ENCODE data around the gene LTBP3. TPM values are rescaled to one million over a fixed set of nuclear protein-coding genes. Genes with fewer than 3 reads are reported as not detected.

Gene LTBP3
- total and polyA plus RNA-seq, 2 of the 13 experiments (the other 11 are each of a cell fraction or from before 2014, with no cell fraction given) = 12.2 to 68.1 TPM

DNA sequence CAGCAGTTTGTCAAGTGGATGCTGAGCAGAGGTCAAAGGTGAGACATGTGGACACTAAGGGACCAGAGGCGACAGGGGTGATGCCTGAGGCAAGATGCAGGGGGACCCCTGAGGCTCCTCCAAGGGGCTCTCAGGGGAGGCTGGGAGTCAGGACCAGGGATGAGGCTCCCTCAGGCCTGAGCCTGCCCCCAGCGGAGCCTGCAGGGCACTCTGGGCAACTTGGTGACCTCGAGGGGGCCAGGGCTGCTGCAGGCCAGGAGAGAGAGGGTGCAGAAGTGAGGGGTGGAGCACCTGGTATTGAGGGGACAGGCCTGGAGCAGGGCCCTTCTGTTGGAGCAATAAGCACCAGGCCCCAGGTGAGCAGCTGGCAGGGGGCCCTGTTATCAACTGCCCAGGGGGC lies 23.8 kb upstream of the LTBP3 start (continued):
- TF ChIP-seq, protein P1, sequence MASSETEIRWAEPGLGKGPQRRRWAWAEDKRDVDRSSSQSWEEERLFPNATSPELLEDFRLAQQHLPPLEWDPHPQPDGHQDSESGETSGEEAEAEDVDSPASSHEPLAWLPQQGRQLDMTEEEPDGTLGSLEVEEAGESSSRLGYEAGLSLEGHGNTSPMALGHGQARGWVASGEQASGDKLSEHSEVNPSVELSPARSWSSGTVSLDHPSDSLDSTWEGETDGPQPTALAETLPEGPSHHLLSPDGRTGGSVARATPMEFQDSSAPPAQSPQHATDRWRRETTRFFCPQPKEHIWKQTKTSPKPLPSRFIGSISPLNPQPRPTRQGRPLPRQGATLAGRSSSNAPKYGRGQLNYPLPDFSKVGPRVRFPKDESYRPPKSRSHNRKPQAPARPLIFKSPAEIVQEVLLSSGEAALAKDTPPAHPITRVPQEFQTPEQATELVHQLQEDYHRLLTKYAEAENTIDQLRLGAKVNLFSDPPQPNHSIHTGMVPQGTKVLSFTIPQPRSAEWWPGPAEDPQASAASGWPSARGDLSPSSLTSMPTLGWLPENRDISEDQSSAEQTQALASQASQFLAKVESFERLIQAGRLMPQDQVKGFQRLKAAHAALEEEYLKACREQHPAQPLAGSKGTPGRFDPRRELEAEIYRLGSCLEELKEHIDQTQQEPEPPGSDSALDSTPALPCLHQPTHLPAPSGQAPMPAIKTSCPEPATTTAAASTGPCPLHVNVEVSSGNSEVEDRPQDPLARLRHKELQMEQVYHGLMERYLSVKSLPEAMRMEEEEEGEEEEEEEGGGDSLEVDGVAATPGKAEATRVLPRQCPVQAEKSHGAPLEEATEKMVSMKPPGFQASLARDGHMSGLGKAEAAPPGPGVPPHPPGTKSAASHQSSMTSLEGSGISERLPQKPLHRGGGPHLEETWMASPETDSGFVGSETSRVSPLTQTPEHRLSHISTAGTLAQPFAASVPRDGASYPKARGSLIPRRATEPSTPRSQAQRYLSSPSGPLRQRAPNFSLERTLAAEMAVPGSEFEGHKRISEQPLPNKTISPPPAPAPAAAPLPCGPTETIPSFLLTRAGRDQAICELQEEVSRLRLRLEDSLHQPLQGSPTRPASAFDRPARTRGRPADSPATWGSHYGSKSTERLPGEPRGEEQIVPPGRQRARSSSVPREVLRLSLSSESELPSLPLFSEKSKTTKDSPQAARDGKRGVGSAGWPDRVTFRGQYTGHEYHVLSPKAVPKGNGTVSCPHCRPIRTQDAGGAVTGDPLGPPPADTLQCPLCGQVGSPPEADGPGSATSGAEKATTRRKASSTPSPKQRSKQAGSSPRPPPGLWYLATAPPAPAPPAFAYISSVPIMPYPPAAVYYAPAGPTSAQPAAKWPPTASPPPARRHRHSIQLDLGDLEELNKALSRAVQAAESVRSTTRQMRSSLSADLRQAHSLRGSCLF (CRISPR knock-in tag; IDR thresholded peaks at IDR 0.05; ENCODE audit: borderline replicate concordance) = no peak

DNA sequence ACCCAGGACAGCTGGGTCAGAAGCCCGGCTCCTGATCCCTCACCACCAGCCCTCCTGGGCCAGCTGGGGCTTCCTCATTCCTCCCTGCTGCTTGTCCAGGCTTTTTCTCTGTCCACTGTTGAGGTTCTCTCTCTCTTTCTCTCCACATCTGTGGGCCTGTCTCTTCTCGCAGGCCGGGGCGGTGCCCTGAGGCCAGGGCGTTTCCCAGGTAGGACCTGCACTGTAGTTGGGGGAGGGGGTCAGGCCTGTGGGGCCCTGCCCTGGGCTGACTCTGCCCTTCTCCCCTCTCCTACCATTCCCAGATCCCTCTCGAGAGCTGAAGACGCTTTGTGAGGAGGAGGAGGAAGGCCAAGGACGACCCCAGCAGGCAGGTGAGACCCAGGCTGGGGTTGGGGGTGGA lies 22.6 kb upstream of the LTBP3 start:
- no peak overlapping the region for H3K4me3 ChIP-seq (replicated peaks in 1 of 3; ENCODE audit: insufficient read depth in 1 of 3, low read depth in 2 of 3, low read length in 3 of 3)
- no peak overlapping the region for H3K27ac ChIP-seq (ENCODE audit: extremely low read length, insufficient read depth, low read length)
- H3K9me3 ChIP-seq (ENCODE audit: low read length) = no peaks in the 10 kb centered on the region
- H3K27me3 ChIP-seq (ENCODE audit: control insufficient read depth in 1 of 2, insufficient read depth in 2 of 2, low read length in 2 of 2) = no peaks in the 10 kb centered on the region
- in situ Hi-C loops (cut with HindIII; ENCODE audit: extremely low pct_ligation_motif_present, low pct_unique_long_range_greater_than_20kb) = no loop called here
- ChIA-PET POLR2A (interaction anchor here (0.6 kb wide), 1 partner anchor 24 kb away, joined by 3 read pairs; no protein-coding TSS in a partner anchor), CTCF (ENCODE audit: low intra/inter-chr PET ratio, low total read pairs) (no interaction called here)
- H3K36me3 ChIP-seq (replicated peaks in 1 of 2; ENCODE audit: control insufficient read depth in 1 of 2, insufficient read depth in 2 of 2, low read length in 2 of 2) = 0 out of 5 replicates have a peak, but pooled peaks cover 0 to 4% of the 10 kb centered on the region in 2 experiments
- no peak for ATAC-seq
- H2AFZ ChIP-seq (ENCODE audit: low read length) = no peak overlapping the region
- H4K20me1 ChIP-seq (ENCODE audit: insufficient read depth, low read length) = no peaks in the 10 kb centered on the region
- peaks cover 1% of the 10 kb centered on the region for H3K79me2 ChIP-seq (ENCODE audit: insufficient read depth, low read length)
- WGBS (ENCODE audit: low lambda C conversion rate) = 100% methylated on average over 7 of the region's 8 CpGs
- FAIRE-seq = no peak
- peaks cover 42% of the 10 kb centered on the region for H3K4me1 ChIP-seq (ENCODE audit: insufficient read depth, low read length)
- no TSS peak for BruUV-seq (replicated peaks)
- H3K4me2 ChIP-seq (ENCODE audit: low read depth, low read length) = no peak overlapping the region
- no peak for TF ChIP-seq PHF5A (CRISPR knock-in tag; IDR thresholded peaks at IDR 0.05; ENCODE audit: low read depth, unreplicated experiment)
- TF ChIP-seq, protein P2, sequence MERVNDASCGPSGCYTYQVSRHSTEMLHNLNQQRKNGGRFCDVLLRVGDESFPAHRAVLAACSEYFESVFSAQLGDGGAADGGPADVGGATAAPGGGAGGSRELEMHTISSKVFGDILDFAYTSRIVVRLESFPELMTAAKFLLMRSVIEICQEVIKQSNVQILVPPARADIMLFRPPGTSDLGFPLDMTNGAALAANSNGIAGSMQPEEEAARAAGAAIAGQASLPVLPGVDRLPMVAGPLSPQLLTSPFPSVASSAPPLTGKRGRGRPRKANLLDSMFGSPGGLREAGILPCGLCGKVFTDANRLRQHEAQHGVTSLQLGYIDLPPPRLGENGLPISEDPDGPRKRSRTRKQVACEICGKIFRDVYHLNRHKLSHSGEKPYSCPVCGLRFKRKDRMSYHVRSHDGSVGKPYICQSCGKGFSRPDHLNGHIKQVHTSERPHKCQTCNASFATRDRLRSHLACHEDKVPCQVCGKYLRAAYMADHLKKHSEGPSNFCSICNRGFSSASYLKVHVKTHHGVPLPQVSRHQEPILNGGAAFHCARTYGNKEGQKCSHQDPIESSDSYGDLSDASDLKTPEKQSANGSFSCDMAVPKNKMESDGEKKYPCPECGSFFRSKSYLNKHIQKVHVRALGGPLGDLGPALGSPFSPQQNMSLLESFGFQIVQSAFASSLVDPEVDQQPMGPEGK (CRISPR knock-in tag; IDR thresholded peaks at IDR 0.05) = no peak
- TF ChIP-seq GPN1 (CRISPR knock-in tag; IDR thresholded peaks at IDR 0.05; ENCODE audit: borderline replicate concordance) = no peak
- TF ChIP-seq ZNF891 (CRISPR knock-in tag; IDR thresholded peaks at IDR 0.05) = no peak
- no peak for TF ChIP-seq ZNF24 (IDR thresholded peaks at IDR 0.05)
- TF ChIP-seq MTA3 (CRISPR knock-in tag; IDR thresholded peaks at IDR 0.05) = no peak
- no peak for TF ChIP-seq ELF1 (CRISPR knock-in tag; IDR thresholded peaks at IDR 0.05)
- TF ChIP-seq GABPA (IDR thresholded peaks at IDR 0.05; ENCODE audit: low read depth, low read length) = no peak
- TF ChIP-seq GABPA (CRISPR knock-in tag; IDR thresholded peaks at IDR 0.05; ENCODE audit: low read depth) = no peak
- TF ChIP-seq, protein P3, sequence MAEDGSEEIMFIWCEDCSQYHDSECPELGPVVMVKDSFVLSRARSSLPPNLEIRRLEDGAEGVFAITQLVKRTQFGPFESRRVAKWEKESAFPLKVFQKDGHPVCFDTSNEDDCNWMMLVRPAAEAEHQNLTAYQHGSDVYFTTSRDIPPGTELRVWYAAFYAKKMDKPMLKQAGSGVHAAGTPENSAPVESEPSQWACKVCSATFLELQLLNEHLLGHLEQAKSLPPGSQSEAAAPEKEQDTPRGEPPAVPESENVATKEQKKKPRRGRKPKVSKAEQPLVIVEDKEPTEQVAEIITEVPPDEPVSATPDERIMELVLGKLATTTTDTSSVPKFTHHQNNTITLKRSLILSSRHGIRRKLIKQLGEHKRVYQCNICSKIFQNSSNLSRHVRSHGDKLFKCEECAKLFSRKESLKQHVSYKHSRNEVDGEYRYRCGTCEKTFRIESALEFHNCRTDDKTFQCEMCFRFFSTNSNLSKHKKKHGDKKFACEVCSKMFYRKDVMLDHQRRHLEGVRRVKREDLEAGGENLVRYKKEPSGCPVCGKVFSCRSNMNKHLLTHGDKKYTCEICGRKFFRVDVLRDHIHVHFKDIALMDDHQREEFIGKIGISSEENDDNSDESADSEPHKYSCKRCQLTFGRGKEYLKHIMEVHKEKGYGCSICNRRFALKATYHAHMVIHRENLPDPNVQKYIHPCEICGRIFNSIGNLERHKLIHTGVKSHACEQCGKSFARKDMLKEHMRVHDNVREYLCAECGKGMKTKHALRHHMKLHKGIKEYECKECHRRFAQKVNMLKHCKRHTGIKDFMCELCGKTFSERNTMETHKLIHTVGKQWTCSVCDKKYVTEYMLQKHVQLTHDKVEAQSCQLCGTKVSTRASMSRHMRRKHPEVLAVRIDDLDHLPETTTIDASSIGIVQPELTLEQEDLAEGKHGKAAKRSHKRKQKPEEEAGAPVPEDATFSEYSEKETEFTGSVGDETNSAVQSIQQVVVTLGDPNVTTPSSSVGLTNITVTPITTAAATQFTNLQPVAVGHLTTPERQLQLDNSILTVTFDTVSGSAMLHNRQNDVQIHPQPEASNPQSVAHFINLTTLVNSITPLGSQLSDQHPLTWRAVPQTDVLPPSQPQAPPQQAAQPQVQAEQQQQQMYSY (CRISPR knock-in tag; IDR thresholded peaks at IDR 0.05) = no peak
- no peak for TF ChIP-seq ZNF367 (CRISPR knock-in tag; IDR thresholded peaks at IDR 0.05; ENCODE audit: borderline replicate concordance)
- TF ChIP-seq FOXO1 (CRISPR knock-in tag; IDR thresholded peaks at IDR 0.05) = no peak
- DNase-seq (ENCODE audit: low spot score) = no peak
- intact Hi-C loops (cut with micrococcal nuclease; ENCODE audit: unreplicated experiment) = no loop called here
- no peak overlapping the region for H3K9ac ChIP-seq (ENCODE audit: insufficient read depth, low read depth, low read length)
